Measurements from ENCODE around the gene DTX3L. TPM values are rescaled to one million over a fixed set of nuclear protein-coding genes. Genes with fewer than 3 reads are reported as not detected.
"Not testable (repeated sequence)": the region's sequence is repeated elsewhere in the genome, so short reads cannot be mapped to it uniquely, and the experiment has no call there.

DTX3L gene
- total RNA-seq, 1 donor from 2014 or later, result 44.5 TPM

DNA sequence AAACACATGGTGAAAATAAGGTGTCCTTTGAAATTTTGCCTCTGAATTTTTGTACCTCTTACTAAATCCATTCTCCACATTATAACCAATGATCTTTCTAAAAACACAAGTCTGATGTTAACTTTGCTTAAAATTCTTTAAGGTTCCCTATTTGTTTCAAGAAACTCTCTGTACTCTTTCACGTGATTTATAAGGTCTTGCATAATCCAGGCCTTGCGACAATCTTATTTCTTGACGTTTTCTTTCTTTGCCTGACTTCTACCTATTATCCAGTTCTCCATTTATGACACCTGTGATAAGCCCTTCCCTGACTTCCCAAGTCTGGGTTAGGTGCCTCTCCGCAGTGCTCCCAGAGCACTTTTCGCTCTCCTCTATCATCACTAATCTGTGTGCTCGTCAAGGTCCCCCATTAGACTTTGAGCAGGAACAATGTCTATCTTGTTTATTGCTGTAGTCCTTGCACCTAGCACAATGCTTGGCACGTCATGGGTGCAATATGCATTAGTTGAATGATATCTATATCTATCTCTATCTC lies 25.1 kb upstream of the DTX3L start:
- H3K27me3 Mint-ChIP-seq (ENCODE audit: insufficient read depth), result no peaks in the 10 kb centered on the region
- DNase-seq (ENCODE audit: low spot score), result no peak
- H3K9me3 Mint-ChIP-seq, result no peaks in the 10 kb centered on the region
- H3K4me3 Mint-ChIP-seq, result no peak overlapping the region
- peaks cover 59% of the 10 kb centered on the region for H3K36me3 Mint-ChIP-seq (ENCODE audit: low read depth)
- no peak overlapping the region for H3K27ac Mint-ChIP-seq
- intact Hi-C loops (cut with micrococcal nuclease), result loop anchor here (10.0 kb wide), 1 partner anchor 434 kb away; no protein-coding TSS in a partner anchor
- H3K4me1 Mint-ChIP-seq (ENCODE audit: low read depth), result peaks cover 52% of the 10 kb centered on the region

DNA sequence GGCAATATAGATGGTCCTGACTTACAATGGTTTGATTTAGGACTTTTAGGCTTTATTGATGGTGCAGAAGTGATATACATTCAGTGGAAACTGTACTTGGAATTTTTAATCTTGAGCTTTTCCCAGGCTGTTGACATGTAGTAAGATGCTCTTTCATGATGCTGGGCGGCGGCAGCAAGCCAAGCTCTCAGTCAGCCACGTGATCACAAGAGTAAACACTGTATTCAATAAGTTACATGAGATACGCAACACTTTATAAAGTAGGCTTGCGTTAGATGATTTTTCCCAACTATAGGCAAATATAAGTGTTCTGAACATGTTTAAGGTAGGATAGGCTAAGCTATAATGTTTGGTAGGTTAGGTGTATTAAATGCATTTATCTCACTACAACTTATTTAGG lies 18.0 kb upstream of the DTX3L start:
- DNase-seq (ENCODE audit: low spot score), result no peak
- H3K4me1 Mint-ChIP-seq (ENCODE audit: low read depth), result peaks cover 9% of the 10 kb centered on the region
- H3K27ac Mint-ChIP-seq, result no peak overlapping the region
- H3K4me3 Mint-ChIP-seq, result no peak overlapping the region
- H3K36me3 Mint-ChIP-seq (ENCODE audit: low read depth), result peaks cover 61% of the 10 kb centered on the region
- intact Hi-C loops (cut with micrococcal nuclease), result no loop called here
- H3K27me3 Mint-ChIP-seq (ENCODE audit: insufficient read depth), result no peaks in the 10 kb centered on the region
- no peaks in the 10 kb centered on the region for H3K9me3 Mint-ChIP-seq

DNA sequence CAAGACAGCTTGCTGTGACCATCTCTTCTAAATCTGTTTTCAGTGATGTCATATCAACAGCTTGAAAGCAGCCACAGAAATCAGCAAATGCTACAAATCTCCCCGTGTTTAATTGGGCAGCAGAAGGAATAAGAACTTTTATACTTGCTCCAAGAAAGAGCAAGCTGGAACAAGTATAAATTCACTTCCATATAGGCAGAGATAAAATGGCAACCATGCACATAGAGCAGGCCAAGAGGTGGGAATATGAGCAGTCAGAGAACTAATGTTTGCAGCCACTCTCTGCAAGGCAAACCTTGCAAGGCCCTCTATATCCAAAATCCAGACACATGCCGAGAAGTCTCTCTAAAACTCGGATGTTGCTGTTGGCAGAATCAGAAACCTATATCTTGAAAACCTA lies 16.1 kb upstream of the DTX3L start:
- no peak for DNase-seq (ENCODE audit: low spot score)
- H3K9me3 Mint-ChIP-seq, result no peaks in the 10 kb centered on the region
- peaks cover 7% of the 10 kb centered on the region for H3K4me1 Mint-ChIP-seq (ENCODE audit: low read depth)
- no peak overlapping the region for H3K4me3 Mint-ChIP-seq
- H3K27ac Mint-ChIP-seq, result no peak overlapping the region
- H3K27me3 Mint-ChIP-seq (ENCODE audit: insufficient read depth), result no peaks in the 10 kb centered on the region
- intact Hi-C loops (cut with micrococcal nuclease), result no loop called here
- H3K36me3 Mint-ChIP-seq (ENCODE audit: low read depth), result peaks cover 65% of the 10 kb centered on the region

DNA sequence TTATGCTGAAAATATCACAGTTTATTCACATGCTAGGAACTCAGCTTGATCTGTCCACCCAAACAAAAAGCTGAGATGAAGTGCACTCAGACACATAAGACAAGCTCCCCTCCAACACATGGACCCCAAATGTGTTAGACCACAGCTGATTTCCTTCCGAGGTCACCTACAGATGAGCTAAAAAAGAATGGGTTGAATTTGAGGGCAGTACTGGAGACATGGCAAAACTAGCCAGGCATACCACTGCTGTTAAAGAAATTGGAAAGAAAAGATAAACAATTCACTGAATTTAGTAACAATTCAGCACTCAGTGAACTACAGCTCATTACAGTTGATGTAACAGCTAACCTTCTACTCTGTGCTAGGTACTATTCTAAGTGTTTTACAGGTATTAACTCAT lies 15.5 kb upstream of the DTX3L start:
- DNase-seq (ENCODE audit: low spot score), result no peak
- Mint-ChIP-seq H3K4me3 (no peak overlapping the region), H3K4me1 (ENCODE audit: low read depth) (peaks cover 13% of the 10 kb centered on the region), H3K36me3 (ENCODE audit: low read depth) (peaks cover 66% of the 10 kb centered on the region), H3K27ac (no peak overlapping the region), H3K9me3 (no peaks in the 10 kb centered on the region), H3K27me3 (ENCODE audit: insufficient read depth) (no peaks in the 10 kb centered on the region)
- intact Hi-C loops (cut with micrococcal nuclease), result no loop called here

DNA sequence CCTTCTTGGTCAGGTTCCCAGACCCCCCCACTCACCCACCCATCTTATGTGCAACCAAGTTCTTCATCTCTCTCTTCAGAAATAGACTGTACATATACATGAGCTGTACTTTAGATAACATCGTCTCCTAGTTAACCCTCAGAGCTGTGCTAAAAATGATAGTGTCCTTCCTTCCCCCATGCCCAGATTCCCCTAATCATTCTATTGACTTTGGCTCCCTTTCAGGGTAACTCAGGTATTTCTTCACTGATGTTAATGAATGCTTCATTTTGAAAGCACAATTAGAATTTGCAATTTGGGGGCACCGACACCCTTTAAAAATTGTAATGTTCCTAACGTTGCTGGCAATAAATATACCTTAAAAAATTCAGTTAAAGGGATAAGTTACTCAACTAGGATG lies 11.0 kb upstream of the DTX3L start:
- no peaks in the 10 kb centered on the region for H3K27me3 Mint-ChIP-seq (ENCODE audit: insufficient read depth)
- H3K27ac Mint-ChIP-seq, result no peak overlapping the region
- peaks cover 30% of the 10 kb centered on the region for H3K4me1 Mint-ChIP-seq (ENCODE audit: low read depth)
- intact Hi-C loops (cut with micrococcal nuclease), result no loop called here
- no peak for DNase-seq (ENCODE audit: low spot score)
- peaks cover 63% of the 10 kb centered on the region for H3K36me3 Mint-ChIP-seq (ENCODE audit: low read depth)
- no peaks in the 10 kb centered on the region for H3K9me3 Mint-ChIP-seq
- no peak overlapping the region for H3K4me3 Mint-ChIP-seq

DNA sequence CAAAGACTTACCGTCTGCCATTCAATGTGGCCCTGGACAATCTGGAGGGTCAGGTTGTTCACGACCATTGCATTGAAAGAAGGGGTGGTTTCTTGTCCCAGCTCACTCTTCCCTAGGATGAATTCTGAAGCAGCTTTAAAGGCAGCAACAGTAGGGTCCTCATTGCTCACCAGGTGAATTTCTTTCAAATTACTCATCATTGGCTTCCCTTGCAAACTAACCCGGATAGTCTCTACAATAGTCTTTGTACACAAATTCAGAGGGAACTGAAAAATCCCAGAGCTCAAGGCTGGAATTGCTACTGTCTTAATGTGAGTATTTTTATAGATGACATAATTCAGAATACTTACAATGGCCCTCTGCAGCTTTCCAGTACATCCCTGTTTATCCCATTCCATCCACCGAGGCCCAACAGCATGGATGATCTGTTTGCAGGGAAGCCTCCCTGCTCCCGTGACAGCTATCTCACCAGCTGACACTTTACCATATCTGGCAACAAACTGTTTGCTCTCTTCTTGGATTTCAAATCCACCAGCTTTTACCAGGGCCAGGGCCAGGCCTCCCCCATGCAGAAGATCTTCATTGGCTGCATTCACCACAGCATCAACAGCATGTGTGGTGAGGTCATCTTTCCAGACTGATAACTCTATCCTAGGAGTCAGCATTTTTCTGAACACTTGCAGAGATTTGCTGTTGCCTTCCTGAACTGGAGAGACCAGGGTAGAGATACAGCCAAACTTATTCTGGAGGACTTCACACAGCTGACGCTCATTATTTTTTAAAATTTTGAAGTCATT lies 8.7 kb upstream of the DTX3L start:
- H3K4me1 Mint-ChIP-seq (ENCODE audit: low read depth), result peaks cover 40% of the 10 kb centered on the region
- no peaks in the 10 kb centered on the region for H3K9me3 Mint-ChIP-seq
- H3K4me3 Mint-ChIP-seq, result no peak overlapping the region
- intact Hi-C loops (cut with micrococcal nuclease), result no loop called here
- DNase-seq (ENCODE audit: low spot score), result no peak
- no peaks in the 10 kb centered on the region for H3K27me3 Mint-ChIP-seq (ENCODE audit: insufficient read depth)
- H3K27ac Mint-ChIP-seq, result peak overlapping the region; percentile 31
- H3K36me3 Mint-ChIP-seq (ENCODE audit: low read depth), result peaks cover 59% of the 10 kb centered on the region

DNA sequence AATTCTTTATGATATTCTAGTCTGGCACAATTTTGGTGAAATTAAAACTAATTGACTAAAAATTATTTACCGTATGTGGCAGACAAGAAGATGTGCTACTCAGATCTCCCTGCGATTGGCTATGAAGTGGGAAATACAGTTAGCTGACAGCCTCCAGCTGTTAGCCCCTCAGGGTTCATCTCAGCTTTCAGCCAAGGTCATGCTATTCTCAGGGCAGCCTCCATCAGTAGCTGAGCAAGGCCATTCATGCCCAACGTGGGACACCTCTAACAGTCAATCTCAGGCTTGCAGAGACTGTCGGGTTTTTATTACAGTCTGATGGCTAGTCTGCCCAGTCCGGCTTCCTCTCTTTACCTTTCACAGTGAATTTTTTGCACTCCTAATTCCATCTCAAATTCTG lies 6.8 kb upstream of the DTX3L start:
- no peaks in the 10 kb centered on the region for H3K9me3 Mint-ChIP-seq
- peaks cover 60% of the 10 kb centered on the region for H3K36me3 Mint-ChIP-seq (ENCODE audit: low read depth)
- intact Hi-C loops (cut with micrococcal nuclease), result no loop called here

DNA sequence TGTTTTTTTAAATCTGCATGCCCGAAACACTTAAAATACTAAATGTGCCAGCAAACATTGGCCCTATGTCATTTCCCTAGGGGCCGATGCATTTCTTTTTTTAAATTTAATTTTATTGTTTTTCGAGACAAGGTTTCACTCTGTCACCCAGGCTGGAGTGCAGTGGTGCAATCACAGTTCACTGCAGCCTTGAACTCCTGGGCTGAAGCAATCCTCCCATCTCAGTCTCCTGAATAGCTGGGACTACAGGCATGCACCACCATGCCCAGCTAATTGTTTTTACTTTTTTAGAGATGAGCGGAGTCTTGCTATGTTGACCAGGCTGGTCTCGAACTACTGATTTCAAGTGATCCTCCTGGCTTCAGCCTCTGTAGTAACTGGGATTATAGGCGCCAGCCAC lies 5.5 kb upstream of the DTX3L start:
- H3K36me3 Mint-ChIP-seq (ENCODE audit: low read depth), result peaks cover 55% of the 10 kb centered on the region
- H3K27ac Mint-ChIP-seq, result no peak overlapping the region
- H3K4me1 Mint-ChIP-seq (ENCODE audit: low read depth), result peaks cover 62% of the 10 kb centered on the region
- no peaks in the 10 kb centered on the region for H3K9me3 Mint-ChIP-seq
- H3K4me3 Mint-ChIP-seq, result no peak overlapping the region
- no peak for DNase-seq (ENCODE audit: low spot score)
- H3K27me3 Mint-ChIP-seq (ENCODE audit: insufficient read depth), result no peaks in the 10 kb centered on the region
- intact Hi-C loops (cut with micrococcal nuclease), result no loop called here

More for the DNA sequence above, 6.8 kb upstream of the DTX3L start:
- Mint-ChIP-seq H3K4me1 (ENCODE audit: low read depth) (peaks cover 58% of the 10 kb centered on the region), H3K4me3 (no peak overlapping the region), H3K27ac (no peak overlapping the region), H3K27me3 (ENCODE audit: insufficient read depth) (no peaks in the 10 kb centered on the region)
- DNase-seq (ENCODE audit: low spot score), result no peak

DNA sequence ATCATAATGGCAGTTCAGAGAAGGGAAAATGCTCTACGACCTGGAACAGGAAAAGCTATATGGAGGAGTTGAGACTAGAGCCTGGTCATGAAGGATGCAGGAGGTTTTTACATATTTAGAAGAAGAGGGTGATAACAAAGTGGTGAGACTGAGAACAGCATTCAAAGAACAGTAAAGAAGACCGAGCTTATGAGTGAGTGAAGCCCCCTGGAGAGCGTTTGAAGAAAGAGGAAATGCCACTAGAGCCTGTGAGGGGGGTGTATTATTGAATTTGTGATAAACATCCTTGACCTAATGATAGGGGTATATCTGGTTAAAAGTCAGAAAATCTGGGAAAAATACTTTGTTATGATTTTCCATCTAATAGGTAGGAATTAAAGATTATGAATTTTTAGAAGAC lies 4.2 kb upstream of the DTX3L start:
- Mint-ChIP-seq H3K4me1 (ENCODE audit: low read depth) (peaks cover 55% of the 10 kb centered on the region), H3K9me3 (no peaks in the 10 kb centered on the region), H3K27me3 (ENCODE audit: insufficient read depth) (no peaks in the 10 kb centered on the region), H3K36me3 (ENCODE audit: low read depth) (peaks cover 53% of the 10 kb centered on the region), H3K4me3 (no peak overlapping the region), H3K27ac (no peak overlapping the region)
- intact Hi-C loops (cut with micrococcal nuclease), result loop anchor here (1.0 to 5.0 kb wide), 5 partner anchors 50 to 642 kb away; partner anchors contain the start of genes HSPBAP1 and SEC22A
- DNase-seq (ENCODE audit: low spot score), result no peak

DNA sequence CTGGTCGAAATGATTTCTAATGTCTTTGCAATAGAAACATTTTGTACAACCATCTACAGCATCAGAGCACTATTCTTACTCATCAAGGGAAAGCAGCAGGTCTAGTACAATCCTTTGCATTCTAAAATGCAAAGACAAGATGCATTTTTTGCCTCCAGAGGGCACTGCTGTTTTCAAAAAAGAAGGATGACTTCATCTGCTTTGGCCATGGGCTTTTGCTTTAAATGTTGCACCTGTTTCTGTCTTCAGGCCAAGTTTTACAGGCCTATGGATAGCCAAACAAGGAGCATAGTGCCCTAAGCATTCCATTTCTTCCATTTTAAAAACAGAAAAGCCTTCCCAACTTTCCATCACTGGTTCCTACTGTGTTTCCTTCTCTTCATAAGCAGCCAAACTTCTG lies 3.5 kb upstream of the DTX3L start:
- Mint-ChIP-seq H3K4me1 (ENCODE audit: low read depth) (peaks cover 50% of the 10 kb centered on the region), H3K9me3 (no peaks in the 10 kb centered on the region), H3K4me3 (peak overlapping the region; percentile 55), H3K27me3 (ENCODE audit: insufficient read depth) (no peaks in the 10 kb centered on the region), H3K27ac (peak overlapping the region; percentile 81), H3K36me3 (ENCODE audit: low read depth) (peaks cover 49% of the 10 kb centered on the region)
- intact Hi-C loops (cut with micrococcal nuclease), result loop anchor here (1.0 to 5.0 kb wide), 5 partner anchors 50 to 642 kb away; partner anchors contain the start of genes HSPBAP1 and SEC22A
- DNase-seq (ENCODE audit: low spot score), result peak; percentile 57

DNA sequence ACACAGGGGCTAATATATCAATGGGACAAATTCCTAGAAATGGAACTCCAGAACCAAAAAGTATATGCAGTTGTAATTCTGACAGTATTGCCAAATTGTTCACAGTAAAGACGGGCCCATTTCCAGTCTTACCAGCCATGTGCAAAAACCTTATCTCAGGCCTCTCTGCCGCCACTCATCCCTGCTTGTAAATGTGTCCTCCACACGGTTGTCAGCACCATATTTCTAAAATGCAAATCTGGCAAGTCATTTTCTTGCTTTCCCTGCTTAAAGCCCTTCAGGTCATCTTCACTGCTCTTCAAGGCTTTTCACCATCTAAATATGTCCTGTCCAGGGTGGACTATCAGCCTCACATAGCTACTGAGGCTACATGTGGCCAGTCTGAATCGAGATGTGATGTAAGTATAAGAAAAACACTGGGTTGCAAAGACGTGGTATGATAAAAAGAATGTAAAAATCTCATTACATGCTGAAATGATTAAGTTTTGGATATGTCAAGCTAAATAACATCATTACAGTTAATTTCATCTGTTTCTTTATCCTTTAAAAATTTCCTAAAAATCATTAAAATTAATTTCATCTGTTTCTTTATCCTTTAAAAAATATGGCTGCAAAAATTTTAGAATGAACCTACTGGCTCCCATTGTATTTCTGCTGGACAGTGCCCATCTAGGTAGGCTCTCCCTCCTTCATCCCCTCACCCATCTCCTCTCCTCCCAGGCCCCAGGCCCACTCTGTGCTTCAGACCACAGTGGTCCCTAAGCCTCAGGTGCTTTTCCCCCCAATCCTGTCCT lies 1.0 kb upstream of the DTX3L start:
- Mint-ChIP-seq H3K27ac (peak overlapping the region; percentile 98), H3K4me1 (ENCODE audit: low read depth) (peaks cover 72% of the 10 kb centered on the region), H3K36me3 (ENCODE audit: low read depth) (peaks cover 55% of the 10 kb centered on the region), H3K9me3 (no peaks in the 10 kb centered on the region), H3K4me3 (peak overlapping the region; percentile 99), H3K27me3 (ENCODE audit: insufficient read depth) (no peaks in the 10 kb centered on the region)
- DNase-seq (ENCODE audit: low spot score), result no peak
- intact Hi-C loops (cut with micrococcal nuclease), result loop anchor here (1.0 to 5.0 kb wide), 3 partner anchors 229 to 1017 kb away; partner anchors contain the start of genes HSPBAP1 and SEC22A

DNA sequence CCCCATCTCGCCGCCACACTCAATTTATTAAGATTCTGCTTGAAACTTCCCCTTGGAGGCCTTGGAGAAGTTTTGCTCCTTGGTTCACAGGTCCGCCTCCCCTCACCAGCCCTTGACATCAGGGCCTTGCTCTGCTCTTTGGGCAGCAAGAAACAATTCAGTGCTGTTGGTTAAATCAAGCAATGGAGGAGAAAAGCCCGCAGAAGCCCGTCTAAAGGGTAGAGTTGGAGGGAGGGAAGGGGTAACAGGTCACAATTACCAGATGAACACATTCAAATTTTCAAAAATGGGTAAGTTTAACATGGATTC lies 467 bp upstream of the DTX3L start:
- H3K4me1 Mint-ChIP-seq (ENCODE audit: low read depth), result peaks cover 78% of the 10 kb centered on the region
- H3K36me3 Mint-ChIP-seq (ENCODE audit: low read depth), result peaks cover 58% of the 10 kb centered on the region
- peak; percentile 10 for DNase-seq (ENCODE audit: low spot score)
- H3K27ac Mint-ChIP-seq, result peak overlapping the region; percentile 98
- H3K4me3 Mint-ChIP-seq, result peak overlapping the region; percentile 99
- H3K9me3 Mint-ChIP-seq, result no peaks in the 10 kb centered on the region
- no peaks in the 10 kb centered on the region for H3K27me3 Mint-ChIP-seq (ENCODE audit: insufficient read depth)
- intact Hi-C loops (cut with micrococcal nuclease), result loop anchor here (1.0 to 5.0 kb wide), 7 partner anchors 13 to 639 kb away; partner anchors contain the start of genes HSPBAP1, KPNA1, SEC22A and WDR5B

DNA sequence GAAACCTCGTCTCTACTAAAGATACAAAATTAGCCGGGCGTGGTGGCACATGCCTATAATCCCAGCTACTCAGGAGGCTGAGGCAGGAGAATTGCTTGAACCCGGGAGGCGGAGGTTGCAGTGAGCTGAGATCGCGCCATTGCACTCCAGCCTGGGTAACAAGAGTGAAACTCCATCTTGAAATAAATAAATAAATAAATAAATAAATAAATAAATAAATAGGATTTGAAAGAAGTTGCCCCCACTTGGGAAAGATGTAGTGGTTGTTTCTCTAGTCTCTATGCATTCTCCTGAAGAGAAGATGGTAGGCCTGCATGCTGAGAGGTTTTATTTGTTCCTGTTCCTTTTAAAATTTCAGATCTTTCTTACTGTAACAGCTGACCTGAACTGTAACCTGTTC lies 4.0 kb downstream of the DTX3L start:
- H3K9me3 Mint-ChIP-seq; H3K27me3 Mint-ChIP-seq (ENCODE audit: insufficient read depth); DNase-seq (ENCODE audit: low spot score): not testable (repeated sequence)
- intact Hi-C loops (cut with micrococcal nuclease), result loop anchor here (1.0 kb wide), 1 partner anchor 8 kb away; no protein-coding TSS in a partner anchor
- H3K27ac Mint-ChIP-seq, result peak overlapping the region; percentile 60
- H3K4me1 Mint-ChIP-seq (ENCODE audit: low read depth), result peaks cover 65% of the 10 kb centered on the region
- peaks cover 68% of the 10 kb centered on the region for H3K36me3 Mint-ChIP-seq (ENCODE audit: low read depth)
- peak overlapping the region; percentile 27 for H3K4me3 Mint-ChIP-seq
